CD4-positive, alpha-beta T cell treated with Interferon alpha-2 for 1 hour (primary cell): ENCODE measurements around the gene JADE3.

Source experiments
- DNase-seq, 2 donors: peaks; one replicate each; pipeline ENCODE4 v3.0.0-alpha.2; 2020 to 2022

JADE3 gene

DNA sequence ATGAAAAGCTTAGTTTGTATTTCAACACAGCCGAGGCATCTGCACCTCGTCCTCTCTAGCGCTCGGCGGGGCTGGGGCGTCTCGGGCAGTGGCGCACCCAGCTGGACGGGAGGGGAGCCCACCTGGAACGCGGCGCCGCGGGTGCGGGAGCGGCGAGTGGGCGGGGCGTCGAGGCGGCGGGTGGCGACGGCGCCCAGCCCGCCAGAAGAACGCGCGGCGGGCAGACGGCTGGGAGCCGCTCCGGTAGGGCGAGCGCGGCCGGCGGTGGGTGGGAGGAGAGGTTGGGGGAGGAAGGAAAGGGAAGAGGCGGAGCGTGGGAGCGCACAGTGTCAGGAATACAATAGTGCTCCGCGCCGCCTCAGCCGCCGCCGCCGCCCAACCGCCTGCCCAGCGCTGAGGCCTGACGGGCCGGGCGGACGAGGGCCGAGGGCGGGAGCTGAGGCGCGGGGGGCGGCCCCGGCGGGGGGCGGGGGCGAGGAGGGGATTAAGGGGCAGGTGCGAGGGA is at the start of gene JADE3:
Gene JADE3 (plus strand): TSS at position 324 of the 505 bp plus-strand sequence. CDS start 72,474 bp downstream, outside the sequence.
- DNase-seq, result peak; percentile 10 to 27

DNA sequence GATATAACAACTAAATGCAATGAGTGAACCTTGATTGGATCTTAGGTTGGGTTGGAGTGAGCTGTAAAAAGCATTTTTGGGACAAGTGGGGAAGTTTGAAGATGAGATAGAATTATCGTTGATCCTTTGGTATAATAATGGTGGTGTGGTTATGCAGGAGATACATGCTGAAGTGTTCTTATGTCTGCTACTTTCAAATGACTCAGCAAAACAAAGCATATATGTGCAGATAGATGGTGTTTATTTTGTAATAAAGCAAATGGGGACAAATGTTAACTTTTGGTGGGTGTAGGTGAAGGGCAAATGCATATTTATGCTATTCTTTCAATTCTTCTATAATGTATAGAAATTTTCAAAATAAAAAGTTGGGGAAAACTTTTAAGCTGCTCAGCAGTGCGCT is 49.1 kb upstream of the JADE3 start:
- no peak for DNase-seq

DNA sequence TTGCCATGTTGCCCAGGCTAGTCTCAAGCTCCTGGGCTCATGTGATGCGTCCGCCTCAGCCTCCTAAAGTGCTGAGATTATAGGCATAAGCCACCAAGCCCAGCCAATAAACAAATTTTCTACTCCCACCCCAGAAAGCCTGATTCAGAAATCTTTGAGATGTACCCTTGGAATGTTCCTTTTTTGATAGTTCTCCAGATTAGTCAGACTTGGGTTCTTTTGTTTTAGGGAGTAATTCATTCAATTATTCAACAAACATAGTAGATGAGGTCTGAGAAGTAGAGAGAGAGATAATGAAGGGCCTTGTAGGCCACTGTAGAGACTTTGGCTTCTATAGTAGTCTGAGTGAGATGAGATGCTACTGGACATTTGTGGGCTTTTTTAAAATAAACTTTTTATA is 47.6 kb upstream of the JADE3 start:
- no peak for DNase-seq

DNA sequence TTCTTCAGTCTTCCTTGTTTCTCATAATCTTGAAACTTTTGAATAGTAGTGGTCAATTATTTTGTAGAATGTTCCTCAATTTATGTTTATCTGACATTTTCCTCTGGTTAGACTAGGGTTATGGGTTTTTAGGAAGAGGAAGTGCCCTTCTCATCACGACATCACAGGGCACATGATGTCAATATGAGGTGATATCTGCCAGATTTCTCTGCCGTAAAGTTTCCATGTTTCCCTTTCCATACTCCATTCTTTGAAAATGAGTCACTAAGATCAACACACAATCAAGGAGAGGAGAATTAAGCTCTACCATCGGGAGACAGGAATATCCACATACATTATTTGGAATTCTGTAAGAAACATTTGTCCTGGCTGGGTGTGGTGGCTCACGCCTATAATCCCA is 46.9 kb upstream of the JADE3 start:
- no peak for DNase-seq

DNA sequence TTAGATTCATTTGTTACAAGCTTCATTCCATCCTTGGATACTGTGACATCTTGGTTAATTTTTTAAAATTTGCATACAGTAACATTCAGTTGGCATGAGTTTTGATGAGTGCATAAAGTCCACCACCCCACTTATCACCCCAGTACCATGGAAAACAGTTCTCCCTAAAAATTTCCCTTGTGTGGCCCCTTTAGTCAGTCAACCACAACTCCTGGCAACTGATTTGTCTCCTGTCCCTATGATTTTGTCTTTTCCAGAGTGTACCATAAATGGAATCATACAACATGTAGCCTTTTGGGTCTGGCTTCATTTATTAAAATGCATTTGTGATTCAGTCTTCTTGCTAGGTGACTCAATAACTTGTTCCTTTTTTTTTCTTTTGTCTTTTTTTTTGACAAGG is 45.5 kb upstream of the JADE3 start:
- no peak for DNase-seq

DNA sequence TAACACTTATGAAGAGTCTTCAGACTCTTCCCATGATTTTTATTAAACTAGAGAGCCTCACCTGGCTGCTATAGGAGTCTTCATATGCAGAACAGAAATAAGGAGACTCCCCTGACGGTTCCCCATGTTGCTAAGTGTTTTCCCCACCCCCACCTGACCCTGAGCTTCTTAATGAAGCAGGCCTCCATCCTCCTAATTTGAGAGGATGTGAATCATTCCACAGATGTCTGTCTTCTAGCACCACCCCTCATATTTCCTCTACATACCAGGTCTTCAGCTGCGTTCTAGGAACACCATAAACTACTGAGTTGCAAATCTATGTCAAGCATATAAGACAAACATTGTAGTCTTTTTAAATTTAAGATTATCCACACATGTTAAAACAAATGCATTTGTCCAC is 38.5 kb upstream of the JADE3 start:
- no peak for DNase-seq

DNA sequence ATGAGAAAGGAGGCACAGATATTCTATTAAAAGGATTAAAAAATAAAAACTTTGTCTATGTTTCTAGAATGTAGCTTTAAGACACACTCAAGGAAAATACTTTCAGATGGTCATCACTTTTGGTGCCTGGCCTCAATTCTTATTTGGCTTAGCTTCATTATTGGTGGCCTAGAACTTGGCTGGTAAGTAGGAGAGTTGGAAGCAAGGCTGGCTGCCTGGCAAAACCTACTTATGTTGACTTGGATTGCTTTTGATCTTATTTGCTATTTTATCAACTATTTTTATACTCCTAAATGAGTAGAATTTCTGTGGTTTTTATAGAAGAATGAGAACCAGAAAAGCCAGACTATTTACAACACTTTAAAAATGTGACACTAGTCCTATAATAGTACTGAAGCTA is 35.3 kb upstream of the JADE3 start:
- DNase-seq, result no peak

DNA sequence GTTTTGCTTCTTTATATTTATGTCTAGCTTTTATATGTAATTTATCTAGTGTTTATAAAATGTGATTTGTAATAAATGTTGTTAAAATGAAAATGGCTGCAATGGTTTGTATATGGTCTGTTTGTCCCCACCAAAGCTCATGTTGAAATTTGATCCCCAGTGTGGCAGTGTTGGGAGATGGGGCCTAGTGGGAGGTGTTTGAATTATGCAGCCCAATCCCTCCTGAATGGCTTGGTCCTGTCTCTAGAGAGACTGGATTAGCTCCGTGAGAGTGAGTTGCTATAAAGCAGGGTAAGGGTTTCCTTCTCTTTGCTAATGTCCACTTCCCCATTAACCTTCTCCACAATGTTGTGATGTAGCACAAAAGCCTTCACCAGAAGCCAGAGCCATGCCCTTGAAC is 30.0 kb upstream of the JADE3 start:
- no peak for DNase-seq

DNA sequence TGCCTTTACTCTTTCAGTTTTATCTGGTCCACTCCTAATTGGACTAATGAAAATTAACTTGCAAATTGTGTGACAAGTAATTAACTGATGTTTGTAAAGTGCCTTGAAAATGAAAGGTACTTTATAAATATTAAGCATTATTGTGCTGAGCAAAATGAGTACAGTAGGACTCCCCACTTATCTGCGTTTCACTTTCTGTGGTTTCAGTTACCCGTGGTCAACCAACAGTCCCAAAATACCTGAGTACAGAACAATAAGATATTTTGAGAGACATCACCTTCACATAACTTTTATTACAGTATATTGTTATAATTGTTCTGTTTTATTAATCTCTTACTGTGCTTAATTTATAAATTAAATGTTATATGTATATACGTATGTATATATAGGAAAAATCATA is 27.4 kb upstream of the JADE3 start:
- no peak for DNase-seq

DNA sequence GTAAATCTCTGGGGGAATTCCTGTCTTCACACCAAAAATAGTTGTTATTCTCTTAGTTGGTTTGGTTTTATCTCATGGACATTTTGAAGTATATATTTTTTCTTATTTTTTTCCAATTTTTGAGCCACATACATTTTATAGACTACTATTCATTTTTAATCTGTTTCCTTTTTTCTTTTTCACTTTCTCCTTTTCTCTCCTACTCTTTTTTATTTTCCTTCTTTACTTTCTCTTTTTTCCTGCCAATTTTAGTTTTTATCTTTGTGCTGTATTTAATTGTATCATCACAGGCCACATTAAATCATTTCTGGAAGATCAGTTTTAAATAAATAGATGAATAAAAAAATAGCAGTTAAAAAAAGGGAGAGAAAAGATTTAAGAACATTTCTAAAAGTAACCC is 14.0 kb upstream of the JADE3 start:
- DNase-seq, result no peak

DNA sequence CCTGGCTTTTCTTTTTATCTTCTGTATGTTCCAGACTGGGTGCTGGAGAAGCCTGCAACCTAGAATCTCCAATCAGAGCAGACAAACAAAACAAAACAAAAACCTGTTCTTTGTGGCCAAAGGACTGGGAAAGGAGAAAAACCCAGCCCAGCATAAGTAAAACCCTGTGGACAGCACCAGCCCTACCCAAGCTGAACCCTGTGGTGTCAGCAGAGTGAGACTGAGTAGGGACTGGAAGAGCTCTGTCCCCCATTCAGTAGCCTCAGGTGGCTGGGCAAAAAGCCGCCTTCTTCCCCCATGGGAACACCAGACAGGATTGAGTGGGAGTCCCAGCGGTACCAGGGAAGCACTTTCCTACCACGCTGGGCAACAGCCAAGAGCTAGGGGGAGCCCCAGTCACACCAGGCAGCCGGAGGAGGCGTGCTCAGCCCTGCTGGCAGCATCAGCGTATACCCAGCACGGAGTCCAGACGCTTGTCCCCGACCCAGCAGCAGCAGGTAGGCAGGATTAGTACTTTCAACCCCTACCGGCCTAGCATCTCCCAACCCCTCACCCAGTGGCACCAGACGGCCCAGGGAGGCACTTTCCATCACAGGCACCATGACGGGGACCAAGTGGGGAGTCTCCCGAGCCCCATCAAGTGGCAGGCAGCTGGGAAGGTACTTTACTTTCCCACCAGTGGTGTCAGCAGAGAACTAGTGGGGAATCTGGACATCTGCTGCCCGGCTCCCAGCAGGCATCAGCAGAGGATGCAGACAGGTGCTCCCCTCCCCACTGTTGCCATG is 8.6 kb upstream of the JADE3 start:
- peak; percentile 55 to 58 for DNase-seq

DNA sequence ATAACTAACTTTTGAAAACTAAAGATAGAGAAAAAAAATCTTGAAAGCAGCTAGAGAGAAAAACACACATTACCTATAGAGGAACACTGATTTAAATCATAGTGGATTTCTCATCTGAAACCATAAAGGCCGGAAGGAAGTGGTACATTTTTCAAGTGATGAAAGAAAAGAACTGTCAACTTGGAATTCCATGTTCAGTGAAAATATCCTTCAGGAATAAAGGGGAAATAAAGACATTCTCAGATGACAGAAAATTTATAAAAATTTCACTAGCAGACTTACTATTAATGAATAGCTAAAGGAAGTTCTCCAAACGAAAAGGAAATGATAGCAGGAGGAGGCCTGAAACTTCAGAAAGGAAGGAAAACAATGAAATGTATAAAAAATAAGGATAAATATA is 7.6 kb upstream of the JADE3 start:
- no peak for DNase-seq

DNA sequence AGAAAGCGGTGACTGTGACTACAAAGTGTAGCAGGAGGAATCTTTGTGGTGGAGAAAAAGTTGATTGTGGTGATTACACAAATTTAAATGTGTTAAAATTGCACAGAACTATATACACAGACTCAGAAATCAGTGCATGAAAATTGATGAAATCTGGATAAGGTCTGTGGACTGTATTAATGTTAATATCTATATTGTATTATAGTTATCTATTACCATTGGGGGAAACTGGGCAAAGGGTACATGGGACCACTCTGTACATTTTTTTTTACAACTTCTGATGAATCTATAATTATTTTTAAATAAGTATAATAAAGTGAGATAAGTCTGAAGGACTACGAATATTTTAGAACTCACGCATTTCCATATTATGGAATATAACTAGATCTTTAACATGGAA is 1.8 kb upstream of the JADE3 start:
- no peak for DNase-seq

DNA sequence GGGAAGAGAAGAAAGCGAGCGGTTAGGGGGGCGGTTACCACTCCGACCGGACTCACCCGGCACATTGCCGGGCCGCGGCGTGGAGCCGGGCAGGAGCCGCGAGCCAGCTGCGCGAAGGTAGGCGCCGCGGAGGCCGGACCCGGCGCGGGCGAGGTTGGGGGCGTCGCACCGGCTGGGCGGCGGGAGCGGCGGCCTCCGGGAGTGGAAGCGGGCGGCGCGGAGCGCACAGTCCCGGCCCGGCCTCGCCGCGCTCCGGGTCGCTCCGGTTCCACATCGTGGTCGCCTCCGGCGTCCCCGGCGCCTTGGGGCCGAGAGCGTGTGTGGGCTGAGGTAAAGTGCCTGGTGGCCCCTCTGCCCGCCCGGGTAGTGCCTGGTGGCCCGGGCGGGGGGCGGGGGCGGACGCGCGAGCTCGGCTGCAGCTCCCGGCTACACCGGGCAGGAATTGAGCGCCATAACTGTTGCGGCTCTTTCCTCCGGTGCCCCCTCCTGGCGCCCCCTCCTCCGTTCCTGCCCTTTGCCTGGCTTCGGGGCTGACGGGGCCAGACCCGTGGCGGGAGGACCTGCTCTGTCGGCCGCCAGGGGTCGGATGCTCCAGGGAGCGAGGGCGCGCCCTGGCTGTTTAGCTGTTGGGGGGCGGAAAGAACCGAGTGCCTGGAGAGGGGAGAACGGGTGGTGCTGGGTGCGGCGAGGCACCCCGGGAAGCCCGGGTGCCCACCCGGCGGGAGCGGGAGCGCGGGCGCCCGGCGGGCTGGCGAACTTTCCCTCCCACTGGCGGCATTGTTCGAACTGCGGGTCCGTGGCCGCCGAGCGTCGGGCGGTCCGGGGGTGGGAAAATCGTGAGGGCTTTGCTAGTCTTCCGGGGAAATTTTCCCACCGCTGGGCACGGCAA is 626 bp downstream of the JADE3 start:
- peak; percentile 30 to 34 for DNase-seq

DNA sequence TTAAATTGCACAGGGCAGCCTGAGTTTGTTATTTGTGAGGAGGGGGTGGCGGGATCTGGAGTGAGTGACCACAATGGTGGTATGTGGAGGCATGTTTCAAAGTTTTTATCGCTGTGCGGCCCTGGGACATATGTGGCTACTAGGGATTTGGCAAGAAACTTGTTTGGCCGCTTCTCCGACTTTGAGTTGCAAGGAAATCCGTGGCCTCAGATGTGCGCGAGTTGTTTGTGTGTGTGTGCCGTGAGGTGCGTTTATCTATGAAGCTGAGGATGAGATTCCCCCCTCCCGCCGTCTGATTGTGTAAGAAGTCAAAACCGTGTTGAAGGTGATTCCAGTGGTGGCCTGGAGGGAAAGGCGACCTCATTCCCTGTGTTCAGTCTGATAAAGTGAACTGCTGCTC is 1.4 kb downstream of the JADE3 start:
- no peak for DNase-seq

DNA sequence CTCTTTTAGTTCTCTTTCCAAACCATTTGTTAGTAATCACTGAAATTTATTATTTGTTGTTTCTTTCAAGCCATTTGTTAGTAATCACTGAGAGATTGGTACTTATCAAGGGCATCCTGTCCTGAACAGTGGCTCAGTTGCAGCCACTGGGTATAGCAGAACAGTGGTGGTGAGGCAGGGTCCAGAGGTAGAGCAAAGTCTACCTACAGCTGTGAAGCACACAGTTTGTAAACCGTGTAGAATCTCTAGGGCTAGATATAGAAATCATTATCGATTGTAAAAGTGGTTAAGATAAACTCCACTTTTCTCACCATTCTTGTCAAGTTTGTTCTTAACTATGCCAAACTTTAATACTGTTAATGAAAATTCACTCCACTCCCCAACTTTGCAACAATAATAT is 4.1 kb downstream of the JADE3 start:
- DNase-seq, result no peak

DNA sequence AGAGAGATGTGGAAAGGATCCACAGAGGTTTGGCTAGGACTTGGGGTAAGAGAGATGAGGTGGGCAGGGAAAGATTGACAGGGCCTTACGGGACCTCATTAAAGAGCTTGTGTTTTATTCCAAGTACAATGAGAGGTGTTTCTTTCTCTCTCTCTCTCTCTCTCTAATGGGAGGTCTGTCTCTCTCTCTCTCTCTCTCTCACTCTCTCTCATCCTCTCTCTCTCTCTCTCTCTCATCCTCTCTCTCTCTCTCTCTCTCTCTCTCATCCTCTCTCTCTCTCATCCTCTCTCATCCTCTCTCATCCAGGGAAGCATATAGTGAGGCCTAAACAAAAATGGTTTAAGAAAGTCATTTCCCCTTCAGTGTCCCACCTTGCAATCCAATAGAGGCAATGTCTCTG is 5.4 kb downstream of the JADE3 start:
- no peak for DNase-seq

DNA sequence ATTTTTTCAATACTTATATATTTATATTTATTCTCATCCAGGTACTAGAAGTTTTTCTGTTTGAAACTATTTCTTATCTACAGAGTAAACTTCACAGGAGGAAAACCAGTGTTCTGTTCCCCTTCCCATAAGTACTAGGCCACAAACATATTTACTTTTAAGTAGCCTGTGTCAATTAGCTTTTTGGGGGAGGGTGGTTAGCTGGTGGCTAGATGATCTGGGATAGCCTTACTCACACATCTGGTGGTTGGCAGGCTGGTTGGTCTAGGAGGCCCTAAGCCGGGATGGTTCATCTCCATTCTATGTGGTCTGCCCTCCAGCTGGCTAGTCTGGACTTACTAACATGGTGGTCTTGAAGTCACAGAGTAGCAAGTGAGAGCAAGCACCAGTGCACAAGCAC is 6.2 kb downstream of the JADE3 start:
- DNase-seq, result no peak

DNA sequence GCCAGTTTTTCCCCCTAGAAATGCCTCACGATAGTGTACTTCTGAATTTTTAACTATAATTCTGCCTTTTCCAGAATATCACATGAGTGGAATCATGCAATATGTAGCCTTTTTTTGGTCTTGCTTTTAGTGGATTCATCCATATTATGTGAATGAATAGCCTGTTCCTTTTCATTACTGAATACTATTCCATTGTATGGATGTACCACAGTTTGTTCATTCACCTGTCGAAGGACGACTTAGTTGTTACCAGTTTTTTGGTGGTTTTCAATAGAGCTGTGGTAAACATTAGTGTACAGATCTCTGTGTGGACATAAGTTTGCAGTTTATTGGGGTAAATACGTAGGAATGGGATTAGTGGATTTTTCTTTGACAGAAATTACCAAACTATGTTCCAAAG is 8.0 kb downstream of the JADE3 start:
- DNase-seq, result no peak

DNA sequence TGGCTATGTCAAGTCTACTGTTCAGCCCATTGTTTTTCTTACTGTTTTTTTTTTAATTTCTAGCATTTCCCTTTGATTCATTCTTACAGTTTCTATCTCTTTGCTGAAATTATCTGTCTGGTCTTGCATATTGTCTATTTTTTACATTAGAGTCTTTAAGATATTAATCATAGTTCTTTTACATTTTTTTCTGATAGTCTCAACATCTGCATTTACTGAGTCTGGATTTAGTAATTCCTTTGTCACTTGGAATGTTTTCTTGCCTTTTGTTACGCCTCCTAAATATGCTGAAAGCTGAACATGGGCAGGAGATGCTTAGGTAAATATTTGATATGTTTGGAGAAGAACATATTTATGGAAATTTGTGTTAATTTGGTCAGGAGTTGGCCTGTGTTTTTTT is 10.4 kb downstream of the JADE3 start:
- DNase-seq, result no peak

DNA sequence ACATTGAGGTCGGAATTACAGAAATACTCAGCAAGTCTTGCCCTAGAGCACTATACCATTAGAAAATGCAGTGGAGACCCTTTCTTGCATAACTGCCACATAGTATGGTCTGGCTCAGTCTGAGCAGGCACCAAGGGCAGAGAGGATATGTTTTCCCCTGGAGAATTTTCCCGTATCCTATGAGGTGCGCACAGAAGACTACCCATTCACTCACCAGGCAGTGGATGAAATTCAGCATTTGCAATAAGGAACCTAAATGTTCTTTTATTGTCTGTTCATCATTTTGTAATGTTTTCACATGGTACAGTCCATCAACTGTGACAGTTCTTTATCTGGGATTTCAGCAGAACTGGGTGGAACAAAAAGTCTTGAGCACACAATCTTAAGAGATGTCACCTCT is 15.5 kb downstream of the JADE3 start:
- no peak for DNase-seq

DNA sequence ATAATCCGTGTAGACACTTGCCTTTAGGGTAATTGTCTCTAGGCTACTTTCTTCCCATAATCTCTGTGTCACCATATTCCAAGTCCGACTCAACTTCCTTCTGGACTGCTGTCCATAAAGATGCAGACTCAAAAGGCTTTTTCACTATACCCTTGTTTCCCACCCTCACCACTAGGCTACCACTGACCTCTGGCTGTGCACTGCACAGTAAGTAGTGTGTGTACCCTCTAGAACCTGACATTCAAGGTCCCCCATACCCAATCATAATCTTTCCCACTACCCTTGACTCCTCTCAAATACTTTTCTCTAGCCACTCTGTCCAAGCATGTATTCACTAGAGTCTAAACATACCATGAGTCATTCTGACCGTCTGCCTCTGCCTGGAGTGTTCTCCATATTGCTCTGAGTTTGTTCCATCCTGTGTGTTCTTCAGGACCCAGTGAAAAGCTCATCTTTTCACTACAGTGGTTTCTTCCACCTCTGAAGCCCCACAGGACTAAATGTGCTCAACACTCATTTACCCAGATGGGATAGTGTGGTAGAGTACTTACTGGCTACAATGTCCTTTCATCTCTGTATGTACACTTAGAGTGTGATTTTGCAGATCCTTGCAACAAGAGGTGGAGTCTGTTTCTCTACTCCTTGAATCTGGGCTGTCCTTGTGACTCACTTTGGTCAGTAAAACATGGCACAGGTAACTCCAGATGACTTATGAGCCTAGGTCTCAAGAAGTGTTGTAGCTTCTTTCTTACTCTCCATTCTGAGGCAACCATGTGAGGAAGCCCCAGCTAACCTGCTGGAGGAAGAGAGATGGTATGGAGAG is 17.4 kb downstream of the JADE3 start:
- no peak for DNase-seq

DNA sequence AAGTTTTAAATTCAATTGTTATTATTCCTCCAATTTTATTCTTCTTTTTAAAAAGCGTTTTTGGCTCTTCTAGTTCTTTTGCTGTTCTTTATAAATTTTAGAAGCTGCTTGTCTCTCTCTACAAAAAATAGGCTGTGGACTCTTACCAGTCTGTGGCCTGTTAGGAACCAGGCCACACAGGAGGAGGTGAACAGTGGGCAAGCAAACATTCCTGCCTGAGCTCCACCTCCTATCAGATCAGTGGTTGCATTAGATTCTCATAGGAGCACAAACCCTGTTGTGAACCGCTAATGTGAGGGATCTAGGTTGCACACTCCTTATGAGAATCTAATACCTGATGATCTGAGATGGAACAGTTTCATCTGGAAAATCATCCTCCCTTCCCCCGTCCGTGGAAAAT is 23.1 kb downstream of the JADE3 start:
- DNase-seq, result no peak
